PFSK-1 (cell line): Measurements from ENCODE around the gene BRINP1. TPM values are rescaled to one million over a fixed set of nuclear protein-coding genes. Genes with fewer than 3 reads are reported as not detected.

Experiments used
- FOXP2 ChIP-seq: optimal IDR thresholded peaks from 2 replicates; pipeline ENCODE3; 2011; ENCODE audit warnings: borderline replicate concordance, control low read depth, inconsistent platforms; ENCODE audit not compliant: insufficient read depth; ENCODE audit errors: extremely low read length, extremely low read depth
- POLR2AphosphoS5 ChIP-seq: IDR thresholded peaks from 2 replicates; pipeline ENCODE4 v1.6.1; 2012; ENCODE audit warnings: low read depth, mild to moderate bottlenecking, control low read depth, low read length, moderate library complexity
- REST ChIP-seq, 2 experiments: IDR thresholded peaks; 2 replicates each; pipeline versions ENCODE4 v1.6.1 to v1.8.0; 2011 to 2012; ENCODE audit warnings: low read depth in 2 of 2, low read length in 2 of 2, control low read depth in 1 of 2, inconsistent platforms in 1 of 2, mild to moderate bottlenecking in 1 of 2, moderate library complexity in 1 of 2; ENCODE audit not compliant: insufficient read depth in 1 of 2
- SIN3A ChIP-seq: IDR thresholded peaks from 2 replicates; pipeline ENCODE4 v1.6.1; 2012; ENCODE audit warnings: mild to moderate bottlenecking, low read length, moderate library complexity, borderline replicate concordance; ENCODE audit not compliant: insufficient read depth
- TAF1 ChIP-seq: IDR thresholded peaks from 2 replicates; pipeline ENCODE4 v1.6.1; 2012; ENCODE audit warnings: low read length, control low read depth, borderline replicate concordance; ENCODE audit not compliant: insufficient read depth
- polyA plus RNA-seq: library from polyadenylated mRNA; unstranded; fragments of >200 nt; gene quantifications from one replicate; pipeline ENCODE4 v1.2.1, GENCODE V29; 2012; ENCODE audit warnings: low read depth, missing spikeins; ENCODE audit not compliant: insufficient read length

BRINP1 gene
- 3.3 TPM for polyA plus RNA-seq

GRCh38 chr9:119368681-119369581 is at the start of gene BRINP1:
Gene BRINP1, minus strand, starts transcription at chr9:119369435. Its CDS starts 56,080 bp downstream, at chr9:119313355.
- TF ChIP-seq REST (IDR thresholded peaks at IDR 0.05; ENCODE audit: insufficient read depth in 1 of 2, low read depth in 2 of 2, low read length in 2 of 2) (no peak), SIN3A (no peak), POLR2AphosphoS5 (peak; percentile 41; the same call in 1 of the 2 replicates), TAF1 (no peak), FOXP2 (peak; percentile 58)

DNA sequence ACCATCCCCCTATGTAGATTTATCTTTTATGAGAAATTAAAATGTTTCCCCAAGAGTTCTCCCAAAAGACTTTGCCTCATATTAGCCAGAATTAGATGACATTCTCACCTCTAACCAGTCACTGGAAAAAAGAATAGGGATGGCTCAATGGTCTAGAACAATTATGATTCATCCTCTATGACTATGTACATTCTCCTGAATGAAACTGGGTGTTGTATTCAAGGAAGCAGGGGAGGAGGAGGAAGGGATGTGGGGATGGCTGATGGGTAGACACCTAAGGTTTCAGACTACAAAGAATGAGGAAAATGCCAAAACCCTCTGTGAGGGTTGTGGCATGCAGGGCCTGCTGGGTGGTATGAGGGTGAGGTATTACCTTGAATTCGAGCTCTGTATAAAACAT is 49.5 kb upstream of the BRINP1 start:
- TF ChIP-seq POLR2AphosphoS5, result no peak
- no peak for TF ChIP-seq REST (IDR thresholded peaks at IDR 0.05; ENCODE audit: insufficient read depth in 1 of 2, low read depth in 2 of 2, low read length in 2 of 2)
- TF ChIP-seq TAF1, result no peak
- no peak for TF ChIP-seq FOXP2
- TF ChIP-seq SIN3A, result no peak

GRCh38 chr9:119416793-119417192 is 47.6 kb upstream of the BRINP1 start:
- TF ChIP-seq POLR2AphosphoS5 (no peak), REST (IDR thresholded peaks at IDR 0.05; ENCODE audit: insufficient read depth in 1 of 2, low read depth in 2 of 2, low read length in 2 of 2) (no peak), SIN3A (no peak)

GRCh38 chr9:119412399-119412798 is 43.2 kb upstream of the BRINP1 start:
- TF ChIP-seq SIN3A, result no peak
- TF ChIP-seq REST (IDR thresholded peaks at IDR 0.05; ENCODE audit: insufficient read depth in 1 of 2, low read depth in 2 of 2, low read length in 2 of 2), result no peak
- no peak for TF ChIP-seq TAF1
- TF ChIP-seq POLR2AphosphoS5, result no peak
- TF ChIP-seq FOXP2, result no peak
